ENCODE measurements around the gene CARMIL1. TPM values are rescaled to one million over a fixed set of nuclear protein-coding genes. Genes with fewer than 3 reads are reported as not detected.

The CARMIL1 gene
- total RNA-seq, 1 donor from 2014 or later, result 19.1 TPM

DNA sequence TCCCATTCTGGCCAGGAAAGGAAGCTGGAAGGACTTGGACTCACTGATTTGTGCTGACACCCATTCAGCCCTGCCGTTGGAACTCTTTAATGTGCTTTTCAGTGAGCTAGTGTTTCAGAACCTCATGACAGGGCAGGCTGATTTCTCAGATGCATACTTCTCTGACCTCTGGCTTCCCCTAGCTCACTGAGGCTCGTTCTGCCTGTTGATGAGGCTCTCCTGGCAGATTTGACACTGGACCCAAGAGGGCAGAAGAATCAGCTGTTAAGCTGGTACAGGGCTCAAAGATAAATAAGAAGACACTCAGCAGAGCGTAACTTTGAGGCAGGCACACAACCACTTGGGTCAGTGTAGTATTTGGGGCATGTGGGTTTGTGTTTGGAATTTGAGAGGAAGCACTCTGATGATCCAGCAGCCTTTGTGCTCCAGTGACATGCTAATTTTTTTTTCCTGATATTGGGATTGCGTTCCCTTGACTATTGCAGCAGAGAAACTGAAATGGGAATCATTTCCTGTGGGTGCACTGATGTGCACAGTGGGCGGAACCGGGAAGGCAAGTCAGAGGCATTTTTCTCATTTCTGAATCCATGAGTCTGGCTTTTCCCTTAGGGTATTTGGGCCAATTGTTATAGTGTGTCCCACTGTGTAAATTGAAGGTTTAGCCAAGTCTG is 80.2 kb downstream of the CARMIL1 start:
- Histone ChIP-seq H3K27ac (ENCODE audit: low read depth, low read length) (no peak overlapping the region), H3K27me3 (ENCODE audit: insufficient read depth, low read length) (no peaks in the 10 kb centered on the region), H4K20me1 (ENCODE audit: insufficient read depth, low read length) (no peaks in the 10 kb centered on the region), H3K4me3 (ENCODE audit: insufficient read depth, low read depth, low read length) (peak overlapping the region; percentile 12), H3K9ac (ENCODE audit: low read length) (peak overlapping the region; percentile 7), H3K4me2 (ENCODE audit: low read length) (peak overlapping the region; percentile 74), H3K9me3 (ENCODE audit: insufficient read depth, low read depth, low read length) (no peaks in the 10 kb centered on the region), H2AFZ (ENCODE audit: low read depth, low read length) (peak overlapping the region; percentile 15), H3K36me3 (ENCODE audit: insufficient read depth, low read length) (no peaks in the 10 kb centered on the region), H3K79me2 (ENCODE audit: insufficient read depth, low read length) (no peaks in the 10 kb centered on the region), H3K4me1 (ENCODE audit: insufficient read depth, low read length) (peaks cover 18% of the 10 kb centered on the region)
- Mint-ChIP-seq H3K36me3 (ENCODE audit: low read depth, unreplicated experiment) (no peaks in the 10 kb centered on the region), H3K27ac (ENCODE audit: unreplicated experiment) (peak overlapping the region; percentile 96), H3K4me3 (ENCODE audit: unreplicated experiment) (peak overlapping the region; percentile 41), H3K9me3 (ENCODE audit: unreplicated experiment) (no peaks in the 10 kb centered on the region), H3K27me3 (ENCODE audit: low read depth, unreplicated experiment) (no peaks in the 10 kb centered on the region), H3K4me1 (ENCODE audit: low read depth, unreplicated experiment) (peaks cover 30% of the 10 kb centered on the region)
- DNase-seq (ENCODE audit: low read depth) (peak; percentile 85), FAIRE-seq (peak; percentile 41)
- TF ChIP-seq, protein P1, sequence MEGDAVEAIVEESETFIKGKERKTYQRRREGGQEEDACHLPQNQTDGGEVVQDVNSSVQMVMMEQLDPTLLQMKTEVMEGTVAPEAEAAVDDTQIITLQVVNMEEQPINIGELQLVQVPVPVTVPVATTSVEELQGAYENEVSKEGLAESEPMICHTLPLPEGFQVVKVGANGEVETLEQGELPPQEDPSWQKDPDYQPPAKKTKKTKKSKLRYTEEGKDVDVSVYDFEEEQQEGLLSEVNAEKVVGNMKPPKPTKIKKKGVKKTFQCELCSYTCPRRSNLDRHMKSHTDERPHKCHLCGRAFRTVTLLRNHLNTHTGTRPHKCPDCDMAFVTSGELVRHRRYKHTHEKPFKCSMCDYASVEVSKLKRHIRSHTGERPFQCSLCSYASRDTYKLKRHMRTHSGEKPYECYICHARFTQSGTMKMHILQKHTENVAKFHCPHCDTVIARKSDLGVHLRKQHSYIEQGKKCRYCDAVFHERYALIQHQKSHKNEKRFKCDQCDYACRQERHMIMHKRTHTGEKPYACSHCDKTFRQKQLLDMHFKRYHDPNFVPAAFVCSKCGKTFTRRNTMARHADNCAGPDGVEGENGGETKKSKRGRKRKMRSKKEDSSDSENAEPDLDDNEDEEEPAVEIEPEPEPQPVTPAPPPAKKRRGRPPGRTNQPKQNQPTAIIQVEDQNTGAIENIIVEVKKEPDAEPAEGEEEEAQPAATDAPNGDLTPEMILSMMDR (IDR thresholded peaks at IDR 0.05; ENCODE audit: insufficient read depth, low read depth, low read length), result no peak

- Mint-ChIP-seq H3K27me3 (ENCODE audit: low read depth, unreplicated experiment) (no peaks in the 10 kb centered on the region), H3K4me3 (ENCODE audit: unreplicated experiment) (peak overlapping the region; percentile 31), H3K36me3 (ENCODE audit: low read depth, unreplicated experiment) (no peaks in the 10 kb centered on the region), H3K9me3 (ENCODE audit: unreplicated experiment) (no peaks in the 10 kb centered on the region), H3K4me1 (ENCODE audit: low read depth, unreplicated experiment) (peaks cover 30% of the 10 kb centered on the region), H3K27ac (ENCODE audit: unreplicated experiment) (peak overlapping the region; percentile 96)
- Histone ChIP-seq H3K9ac (ENCODE audit: low read length) (no peak overlapping the region), H2AFZ (ENCODE audit: low read depth, low read length) (no peak overlapping the region), H3K9me3 (ENCODE audit: insufficient read depth, low read depth, low read length) (no peaks in the 10 kb centered on the region), H3K27me3 (ENCODE audit: insufficient read depth, low read length) (no peaks in the 10 kb centered on the region), H3K36me3 (ENCODE audit: insufficient read depth, low read length) (no peaks in the 10 kb centered on the region), H3K4me1 (ENCODE audit: insufficient read depth, low read length) (peaks cover 16% of the 10 kb centered on the region), H3K4me3 (ENCODE audit: insufficient read depth, low read depth, low read length) (no peak overlapping the region), H3K4me2 (ENCODE audit: low read length) (peak overlapping the region; percentile 74), H4K20me1 (ENCODE audit: insufficient read depth, low read length) (no peaks in the 10 kb centered on the region), H3K27ac (ENCODE audit: low read depth, low read length) (no peak overlapping the region), H3K79me2 (ENCODE audit: insufficient read depth, low read length) (no peaks in the 10 kb centered on the region)
- no peak for FAIRE-seq
- no peak for TF ChIP-seq EZH2 (IDR thresholded peaks at IDR 0.05; ENCODE audit: insufficient read depth, low read length)
- TF ChIP-seq, protein P1 (IDR thresholded peaks at IDR 0.05; ENCODE audit: insufficient read depth, low read depth, low read length), result no peak
- no peak for DNase-seq (ENCODE audit: low read depth)
These were observed 80.7 kb downstream of the CARMIL1 start for GRCh38 chr6:25359891-25360290.

DNA sequence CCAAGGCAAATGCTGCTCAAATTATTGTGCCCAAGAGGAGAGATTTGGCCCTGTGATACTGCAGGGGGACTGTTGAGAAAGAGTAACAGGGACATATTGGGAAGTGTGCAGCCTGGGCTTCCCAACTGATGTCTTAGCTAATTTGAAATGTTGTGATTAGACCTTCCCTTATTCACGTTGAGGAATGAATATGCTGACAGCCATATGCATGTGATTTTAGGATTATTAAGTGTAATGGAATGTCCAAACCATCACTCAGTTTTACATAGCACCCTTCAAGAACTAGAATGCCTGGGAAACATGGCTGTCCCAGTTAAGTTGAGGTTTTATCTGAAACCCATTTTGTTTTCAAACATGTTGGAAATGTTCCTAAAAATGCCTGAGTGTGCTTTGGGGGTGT is 81.4 kb downstream of the CARMIL1 start:
- Histone ChIP-seq H3K4me2 (ENCODE audit: low read length) (peak overlapping the region; percentile 27), H3K27ac (ENCODE audit: low read depth, low read length) (no peak overlapping the region), H3K9ac (ENCODE audit: low read length) (no peak overlapping the region), H3K4me1 (ENCODE audit: insufficient read depth, low read length) (peaks cover 16% of the 10 kb centered on the region), H3K36me3 (ENCODE audit: insufficient read depth, low read length) (no peaks in the 10 kb centered on the region), H3K27me3 (ENCODE audit: insufficient read depth, low read length) (no peaks in the 10 kb centered on the region), H3K79me2 (ENCODE audit: insufficient read depth, low read length) (no peaks in the 10 kb centered on the region), H3K9me3 (ENCODE audit: insufficient read depth, low read depth, low read length) (no peaks in the 10 kb centered on the region), H2AFZ (ENCODE audit: low read depth, low read length) (no peak overlapping the region), H3K4me3 (ENCODE audit: insufficient read depth, low read depth, low read length) (no peak overlapping the region), H4K20me1 (ENCODE audit: insufficient read depth, low read length) (no peaks in the 10 kb centered on the region)
- no peaks in the 10 kb centered on the region for H3K27me3 Mint-ChIP-seq (ENCODE audit: low read depth, unreplicated experiment)
- peak overlapping the region; percentile 51 for H3K27ac Mint-ChIP-seq (ENCODE audit: unreplicated experiment)
- H3K9me3 Mint-ChIP-seq (ENCODE audit: unreplicated experiment), result no peaks in the 10 kb centered on the region
- no peaks in the 10 kb centered on the region for H3K36me3 Mint-ChIP-seq (ENCODE audit: low read depth, unreplicated experiment)
- no peak overlapping the region for H3K4me3 Mint-ChIP-seq (ENCODE audit: unreplicated experiment)
- TF ChIP-seq, protein P1 (IDR thresholded peaks at IDR 0.05; ENCODE audit: insufficient read depth, low read depth, low read length), result no peak
- TF ChIP-seq EZH2 (IDR thresholded peaks at IDR 0.05; ENCODE audit: insufficient read depth, low read length), result no peak
- peaks cover 30% of the 10 kb centered on the region for H3K4me1 Mint-ChIP-seq (ENCODE audit: low read depth, unreplicated experiment)
- DNase-seq (ENCODE audit: low read depth) (peak; percentile 89), FAIRE-seq (peak; percentile 80)

Data from astrocyte (in vitro differentiated cells and primary cell).